K562 (cell line): Measurements from ENCODE around the gene LHX3. TPM values are rescaled to one million over a fixed set of nuclear protein-coding genes. Genes with fewer than 3 reads are reported as not detected.
A peak's percentile ranks its signal among the peaks of the same experiment; 100 is the strongest.

ENCODE experiments used
- AFF1 ChIP-seq, 2 experiments: fragments of 450-650 bp; IDR thresholded peaks; 2 replicates each; pipeline ENCODE4 v1.6.1; 2018; ENCODE audit warnings: mild to moderate bottlenecking in 2 of 2, low read depth in 1 of 2; ENCODE audit not compliant: partially characterized antibody in 2 of 2
- BRF1 ChIP-seq: IDR thresholded peaks from 3 replicates; pipeline ENCODE4 v1.6.1; 2011; ENCODE audit warnings: borderline replicate concordance, mild to moderate bottlenecking; ENCODE audit not compliant: insufficient read length; ENCODE audit errors: extremely low read depth
- CBFA2T3 ChIP-seq: fragments of 450-650 bp; IDR thresholded peaks from 2 replicates; pipeline ENCODE4 v1.6.1; 2017
- E2F5 ChIP-seq: sonication (generic); formaldehyde crosslinking; IDR thresholded peaks from 2 replicates; pipeline ENCODE4 v1.8.0; 2022; ENCODE audit warnings: mild to moderate bottlenecking, missing genetic modification reagents
- GATA2 ChIP-seq: sonication (generic); formaldehyde crosslinking; IDR thresholded peaks from 2 replicates; pipeline ENCODE4 v1.4.0; 2020; ENCODE audit warnings: mild to moderate bottlenecking, missing genetic modification reagents
- KAT8 ChIP-seq: fragments of 450-650 bp; IDR thresholded peaks from 2 replicates; pipeline ENCODE4 v1.6.1; 2016; ENCODE audit warnings: low read depth, mild to moderate bottlenecking
- LCOR ChIP-seq: sonication (generic); formaldehyde crosslinking; IDR thresholded peaks from 2 replicates; pipeline ENCODE4 v1.8.0; 2022; ENCODE audit warnings: mild to moderate bottlenecking, missing genetic modification reagents
- MCM2 ChIP-seq: fragments of 450-650 bp; IDR thresholded peaks from 2 replicates; pipeline ENCODE4 v1.6.1; 2017; ENCODE audit warnings: low read depth, mild to moderate bottlenecking
- MEF2A ChIP-seq: IDR thresholded peaks from 2 replicates; pipeline ENCODE4 v1.6.1; 2011; ENCODE audit warnings: low read depth, mild to moderate bottlenecking, low read length, moderate library complexity; ENCODE audit not compliant: control insufficient read depth
- MTA1 ChIP-seq: fragments of 450-650 bp; IDR thresholded peaks from 2 replicates; pipeline ENCODE4 v1.6.1; 2017; ENCODE audit warnings: borderline replicate concordance
- MYNN ChIP-seq, 2 experiments: sonication (generic); formaldehyde crosslinking in 1 of 2; IDR thresholded peaks; 2 replicates each; pipeline versions ENCODE4 v1.5.0 to v1.6.1; 2016 to 2020; ENCODE audit warnings: antibody characterized with exemption in 1 of 2, missing genetic modification reagents in 1 of 2
- NR3C1 ChIP-seq: sonication (generic); formaldehyde crosslinking; IDR thresholded peaks from 2 replicates; pipeline ENCODE4 v1.8.1; 2022; ENCODE audit warnings: missing genetic modification reagents
- POLR2AphosphoS2 ChIP-seq: IDR thresholded peaks from 2 replicates; pipeline ENCODE4 v1.6.1; 2012; ENCODE audit warnings: low read length, improper control_type of control experiment
- POLR3A ChIP-seq: IDR thresholded peaks from 2 replicates; pipeline ENCODE4 v1.6.1; 2011; ENCODE audit warnings: borderline replicate concordance, mild to moderate bottlenecking, moderate library complexity; ENCODE audit not compliant: insufficient read length, insufficient read depth; ENCODE audit errors: extremely low read depth
- RAD51 ChIP-seq: fragments of 450-650 bp; IDR thresholded peaks from 2 replicates; pipeline ENCODE4 v1.7.1; 2016; ENCODE audit warnings: low read depth, mild to moderate bottlenecking, borderline replicate concordance
- RNF219 ChIP-seq: fragments of 250-450 bp; sonication (Bioruptor Pico); IDR thresholded peaks from 2 replicates; pipeline ENCODE4 v1.5.0; 2022; ENCODE audit warnings: mild to moderate bottlenecking
- SLC30A9 ChIP-seq: fragments of 250-450 bp; sonication (Bioruptor Pico); IDR thresholded peaks from 2 replicates; pipeline ENCODE4 v1.8.0; 2022; ENCODE audit warnings: mild to moderate bottlenecking, moderate library complexity
- TCF7L2 ChIP-seq: fragments of 150-350 bp; IDR thresholded peaks from 2 replicates; pipeline ENCODE4 v1.6.1; 2016; ENCODE audit warnings: low read depth, mild to moderate bottlenecking, low read length, moderate library complexity
- TFAM ChIP-seq: fragments of 250-450 bp; sonication (Bioruptor Pico); conservative IDR thresholded peaks from 2 replicates; pipeline ENCODE4 v1.5.0; 2021; ENCODE audit warnings: mild to moderate bottlenecking, moderate library complexity
- USF2 ChIP-seq: sonication (generic); formaldehyde crosslinking; IDR thresholded peaks from 2 replicates; pipeline ENCODE4 v1.5.0; 2020; ENCODE audit warnings: missing genetic modification reagents
- ZC3H11A ChIP-seq: IDR thresholded peaks from 2 replicates; pipeline ENCODE4 v1.6.1; 2012; ENCODE audit warnings: low read depth, low read length, improper control_type of control experiment
- polyA plus RNA-seq, 8 experiments: library from polyadenylated mRNA; depleted of rRNA in 4 of 8; stranded (reverse) in 5 of 8; unstranded in 3 of 8; fragments of >200 nt; fragmentation: Nextera tagmentation in 2 of 8; fragmentation: Illumina TruSeq in 1 of 8; extraction: Ambion mirVana in 2 of 8; extraction: Trizol in 1 of 8; gene quantifications; 2 replicates each; pipeline versions ENCODE4 v1.2.1 to v1.2.3, GENCODE V29; 2011 to 2014; ENCODE audit warnings: inconsistent platforms in 1 of 8, missing spikeins in 1 of 8
- total RNA-seq, 7 experiments: library from RNA; depleted of rRNA in 6 of 7; stranded (reverse); fragments of >200 nt in 6 of 7; fragmentation: Illumina TruSeq in 2 of 7; extraction: Trizol in 2 of 7; gene quantifications; 2 replicates each; pipeline versions ENCODE4 v1.2.1 to v1.2.3, GENCODE V29; 2011 to 2021; ENCODE audit warnings: low replicate concordance in 1 of 7

The LHX3 gene
- total and polyA plus RNA-seq, 9 of the 15 experiments (the other 6 are each of a cell fraction or from before 2014, with no cell fraction given): 0.09 TPM; not detected in 8

GRCh38 chr9:136237486-136238341, 32.8 kb upstream of the LHX3 start (continued):
- TF ChIP-seq AFF1 (IDR thresholded peaks at IDR 0.05; ENCODE audit: low read depth in 1 of 2, partially characterized antibody in 2 of 2) (no peak), MTA1 (no peak), CBFA2T3 (peak; percentile 96), BRF1 (no peak), RAD51 (no peak), E2F5 (CRISPR knock-in tag) (peak; percentile 85; the same call in 1 of the 2 replicates), POLR2AphosphoS2 (no peak), TFAM (CRISPR knock-in tag) (no peak), POLR3A (no peak), GATA2 (peak; percentile 92), ZC3H11A (no peak), LCOR (CRISPR knock-in tag) (peak; percentile 82; the same call in 1 of the 2 replicates), MCM2 (no peak), MYNN (IDR thresholded peaks at IDR 0.05) (peak; percentile 82), MYNN (CRISPR knock-in tag; IDR thresholded peaks at IDR 0.05) (no peak), MEF2A (no peak), NR3C1 (CRISPR knock-in tag) (no peak), TCF7L2 (no peak), USF2 (CRISPR knock-in tag) (no peak), KAT8 (no peak), RNF219 (CRISPR knock-in tag) (no peak), SLC30A9 (CRISPR knock-in tag) (no peak)
